ENCODE results near the gene ADGRV1.

- TF ChIP-seq, protein P1, sequence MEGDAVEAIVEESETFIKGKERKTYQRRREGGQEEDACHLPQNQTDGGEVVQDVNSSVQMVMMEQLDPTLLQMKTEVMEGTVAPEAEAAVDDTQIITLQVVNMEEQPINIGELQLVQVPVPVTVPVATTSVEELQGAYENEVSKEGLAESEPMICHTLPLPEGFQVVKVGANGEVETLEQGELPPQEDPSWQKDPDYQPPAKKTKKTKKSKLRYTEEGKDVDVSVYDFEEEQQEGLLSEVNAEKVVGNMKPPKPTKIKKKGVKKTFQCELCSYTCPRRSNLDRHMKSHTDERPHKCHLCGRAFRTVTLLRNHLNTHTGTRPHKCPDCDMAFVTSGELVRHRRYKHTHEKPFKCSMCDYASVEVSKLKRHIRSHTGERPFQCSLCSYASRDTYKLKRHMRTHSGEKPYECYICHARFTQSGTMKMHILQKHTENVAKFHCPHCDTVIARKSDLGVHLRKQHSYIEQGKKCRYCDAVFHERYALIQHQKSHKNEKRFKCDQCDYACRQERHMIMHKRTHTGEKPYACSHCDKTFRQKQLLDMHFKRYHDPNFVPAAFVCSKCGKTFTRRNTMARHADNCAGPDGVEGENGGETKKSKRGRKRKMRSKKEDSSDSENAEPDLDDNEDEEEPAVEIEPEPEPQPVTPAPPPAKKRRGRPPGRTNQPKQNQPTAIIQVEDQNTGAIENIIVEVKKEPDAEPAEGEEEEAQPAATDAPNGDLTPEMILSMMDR (IDR thresholded peaks at IDR 0.05; ENCODE audit: insufficient read depth, low read length): no peak
- TF ChIP-seq SPI1 (IDR thresholded peaks at IDR 0.05; ENCODE audit: borderline replicate concordance, low read depth): no peak
- TF ChIP-seq POLR2AphosphoS5 (IDR thresholded peaks at IDR 0.05; ENCODE audit: low read depth): no peak
- TF ChIP-seq GABPA (IDR thresholded peaks at IDR 0.05; ENCODE audit: low read depth): no peak
- TF ChIP-seq, protein P2, sequence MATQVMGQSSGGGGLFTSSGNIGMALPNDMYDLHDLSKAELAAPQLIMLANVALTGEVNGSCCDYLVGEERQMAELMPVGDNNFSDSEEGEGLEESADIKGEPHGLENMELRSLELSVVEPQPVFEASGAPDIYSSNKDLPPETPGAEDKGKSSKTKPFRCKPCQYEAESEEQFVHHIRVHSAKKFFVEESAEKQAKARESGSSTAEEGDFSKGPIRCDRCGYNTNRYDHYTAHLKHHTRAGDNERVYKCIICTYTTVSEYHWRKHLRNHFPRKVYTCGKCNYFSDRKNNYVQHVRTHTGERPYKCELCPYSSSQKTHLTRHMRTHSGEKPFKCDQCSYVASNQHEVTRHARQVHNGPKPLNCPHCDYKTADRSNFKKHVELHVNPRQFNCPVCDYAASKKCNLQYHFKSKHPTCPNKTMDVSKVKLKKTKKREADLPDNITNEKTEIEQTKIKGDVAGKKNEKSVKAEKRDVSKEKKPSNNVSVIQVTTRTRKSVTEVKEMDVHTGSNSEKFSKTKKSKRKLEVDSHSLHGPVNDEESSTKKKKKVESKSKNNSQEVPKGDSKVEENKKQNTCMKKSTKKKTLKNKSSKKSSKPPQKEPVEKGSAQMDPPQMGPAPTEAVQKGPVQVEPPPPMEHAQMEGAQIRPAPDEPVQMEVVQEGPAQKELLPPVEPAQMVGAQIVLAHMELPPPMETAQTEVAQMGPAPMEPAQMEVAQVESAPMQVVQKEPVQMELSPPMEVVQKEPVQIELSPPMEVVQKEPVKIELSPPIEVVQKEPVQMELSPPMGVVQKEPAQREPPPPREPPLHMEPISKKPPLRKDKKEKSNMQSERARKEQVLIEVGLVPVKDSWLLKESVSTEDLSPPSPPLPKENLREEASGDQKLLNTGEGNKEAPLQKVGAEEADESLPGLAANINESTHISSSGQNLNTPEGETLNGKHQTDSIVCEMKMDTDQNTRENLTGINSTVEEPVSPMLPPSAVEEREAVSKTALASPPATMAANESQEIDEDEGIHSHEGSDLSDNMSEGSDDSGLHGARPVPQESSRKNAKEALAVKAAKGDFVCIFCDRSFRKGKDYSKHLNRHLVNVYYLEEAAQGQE (IDR thresholded peaks at IDR 0.05; ENCODE audit: insufficient replicate concordance, low read depth): no peak
Observed at GRCh38 chr5:91150636-91151035, 592.0 kb downstream of the ADGRV1 start.

Data from HL-60 (cell line).